Endothelial cell of umbilical vein (primary cell): ENCODE measurements around the gene TNN. TPM values are rescaled to one million over a fixed set of nuclear protein-coding genes. Genes with fewer than 3 reads are reported as not detected.

Experiments used
- BruUV-seq: library from RNA; stranded (reverse); fragments of 400-500 nt; replicated peaks from 2 replicates; lab custom pipeline; 2021; lab: Mats Ljungman, UMichigan
- CTCF ChIA-PET: fragments of 300-600, 350-600 bp; sonication (Branson Sonifier 250); formaldehyde crosslinking; loops from one replicate; lab custom pipeline; 2021; ENCODE audit warnings: antibody characterized with exemption, inconsistent platforms; lab: Charles Lee
- POLR2A ChIA-PET: fragments of 300-600, 350-600 bp; sonication (Branson Sonifier 250); formaldehyde crosslinking; loops from one replicate; lab custom pipeline; 2021; ENCODE audit warnings: antibody characterized with exemption, inconsistent platforms; lab: Charles Lee
- DNase-seq: peaks from one replicate; pipeline ENCODE4 v3.0.0-alpha.2; 2011; ENCODE audit warnings: low read depth, low spot score
- FAIRE-seq: peaks from 2 replicates; lab custom pipeline; 2011; peaks lifted over from hg19 to GRCh38; lab: Jason Lieb, UNC
- H2AFZ ChIP-seq: 2 replicates; pipeline ENCODE4 v1.6.0; 2012; ENCODE audit warnings: low read depth, low read length, control low read depth, inconsistent platforms
- H3K27ac ChIP-seq: 2 replicates; pipeline ENCODE4 v1.5.1; 2011; ENCODE audit warnings: low read depth, mild to moderate bottlenecking, control low read depth, low read length, moderate library complexity; ENCODE audit not compliant: insufficient read depth
- H3K27me3 ChIP-seq, 2 experiments: 2 replicates each; pipeline versions ENCODE4 v1.6.0 to v1.6.1; 2011; ENCODE audit warnings: low read length in 2 of 2, mixed read lengths in 1 of 2; ENCODE audit not compliant: control insufficient read depth in 2 of 2, insufficient read depth in 2 of 2
- H3K36me3 ChIP-seq, 2 experiments: 2 replicates in 1 of 2; 3 replicates in 1 of 2; pipeline ENCODE4 v1.5.1; 2011; ENCODE audit warnings: low read length in 2 of 2, mild to moderate bottlenecking in 1 of 2, moderate library complexity in 1 of 2; ENCODE audit not compliant: control insufficient read depth in 2 of 2, insufficient read depth in 2 of 2; ENCODE audit errors: extremely low read depth in 1 of 2
- H3K4me1 ChIP-seq: 3 replicates; pipeline ENCODE4 v1.5.1; 2011; ENCODE audit warnings: mild to moderate bottlenecking, low read length; ENCODE audit not compliant: control insufficient read depth, insufficient read depth; ENCODE audit errors: extremely low read depth
- H3K4me2 ChIP-seq: 2 replicates; pipeline ENCODE4 v1.6.1; 2011; ENCODE audit warnings: low read length, control low read depth, mixed read lengths; ENCODE audit not compliant: insufficient read depth
- H3K4me3 ChIP-seq, 3 experiments: fragments of 200-600 bp in 1 of 3; sonication (generic), shearing (Covaris generic) in 1 of 3; replicated peaks in 1 of 3; 2 replicates each; pipeline ENCODE4 v1.5.1; 2011 to 2016; ENCODE audit warnings: control low read depth in 3 of 3, low read length in 3 of 3, mild to moderate bottlenecking in 2 of 3, inconsistent platforms in 1 of 3, low read depth in 1 of 3, moderate library complexity in 1 of 3; ENCODE audit not compliant: insufficient read depth in 1 of 3
- H3K79me2 ChIP-seq: 2 replicates; pipeline ENCODE4 v1.6.0; 2012; ENCODE audit warnings: low read length, inconsistent platforms; ENCODE audit not compliant: control insufficient read depth, insufficient read depth
- H3K9ac ChIP-seq: replicated peaks from 2 replicates; pipeline ENCODE3; 2011; ENCODE audit warnings: low read length, control low read depth; ENCODE audit not compliant: insufficient read depth; ENCODE audit errors: extremely low read depth
- H3K9me1 ChIP-seq: replicated peaks from 3 replicates; pipeline ENCODE4 v1.6.0; 2011; ENCODE audit warnings: mild to moderate bottlenecking, low read length; ENCODE audit not compliant: control insufficient read depth, insufficient read depth; ENCODE audit errors: extremely low read depth
- H3K9me3 ChIP-seq: replicated peaks from 2 replicates; pipeline ENCODE4 v1.5.1; 2012; ENCODE audit warnings: low read length, inconsistent platforms; ENCODE audit not compliant: control insufficient read depth, insufficient read depth
- H4K20me1 ChIP-seq: replicated peaks from 2 replicates; pipeline ENCODE3; 2011; ENCODE audit warnings: mild to moderate bottlenecking, low read length; ENCODE audit not compliant: control insufficient read depth, insufficient read depth; ENCODE audit errors: extremely low read depth
- CTCF ChIP-seq, 2 donors: IDR thresholded peaks; 1 replicate in 1 of 2; 2 replicates in 1 of 2; pipeline ENCODE4 v1.5.1; 2011; ENCODE audit warnings: low read length in 2 of 2, mild to moderate bottlenecking in 2 of 2, moderate library complexity in 2 of 2, control low read depth in 1 of 2, inconsistent platforms in 1 of 2, low read depth in 1 of 2; ENCODE audit not compliant: insufficient read depth in 1 of 2; ENCODE audit errors: extremely low read depth in 1 of 2
- EZH2 ChIP-seq: IDR thresholded peaks from 2 replicates; pipeline ENCODE4 v1.6.1; 2012; ENCODE audit warnings: borderline replicate concordance, low read depth, mild to moderate bottlenecking, moderate library complexity, low read length, inconsistent platforms; ENCODE audit not compliant: severe bottlenecking
- FOS ChIP-seq: IDR thresholded peaks from 2 replicates; pipeline ENCODE4 v1.6.1; 2011; ENCODE audit warnings: mild to moderate bottlenecking, low read length, moderate library complexity, borderline replicate concordance; ENCODE audit not compliant: insufficient read depth
- JUN ChIP-seq: IDR thresholded peaks from 2 replicates; pipeline ENCODE4 v1.6.1; 2011; ENCODE audit warnings: borderline replicate concordance, low read depth; ENCODE audit not compliant: insufficient read length, insufficient read depth
- MAX ChIP-seq: IDR thresholded peaks from 2 replicates; pipeline ENCODE4 v1.6.1; 2011; ENCODE audit not compliant: insufficient read depth, insufficient read length
- MYC ChIP-seq: IDR thresholded peaks from one replicate; pipeline ENCODE4 v1.6.1; 2011; ENCODE audit warnings: mild to moderate bottlenecking, low read depth, low read length
- POLR2A ChIP-seq: IDR thresholded peaks from 2 replicates; pipeline ENCODE4 v1.6.1; 2012; ENCODE audit warnings: low read depth, mild to moderate bottlenecking, control low read depth, low read length
- POLR2AphosphoS5 ChIP-seq: IDR thresholded peaks from 2 replicates; pipeline ENCODE4 v1.6.1; 2012; ENCODE audit warnings: low read depth, mild to moderate bottlenecking, control low read depth, low read length, moderate library complexity; ENCODE audit not compliant: insufficient read depth
- dilution Hi-C: fragments of 300-500 bp; cut with MboI; formaldehyde crosslinking; loops from one replicate; pipeline ENCODE4 v1.15.0; 2019; ENCODE audit warnings: low sequenced_read_pairs; ENCODE audit not compliant: extremely low pct_ligation_motif_present
- intact Hi-C: fragments of 100-400 bp; cut with micrococcal nuclease; formaldehyde crosslinking; loops from one replicate; pipeline ENCODE4 v1.10.0; 2022
- polyA plus RNA-seq, 4 experiments: library from polyadenylated mRNA; depleted of rRNA in 3 of 4; stranded (reverse) in 3 of 4; unstranded in 1 of 4; fragments of >200 nt; gene quantifications; 2 replicates each; pipeline versions ENCODE4 v1.2.1 to v1.2.3, GENCODE V29; 2011 to 2012; ENCODE audit warnings: missing spikeins in 1 of 4
- total RNA-seq: library from RNA; stranded (reverse); gene quantifications from 2 replicates; pipeline ENCODE4 v1.2.3, GENCODE V29; 2021

TNN gene
- total and polyA plus RNA-seq, 2 donors (not counting 3 experiments of a cell fraction or from before 2014, with no cell fraction given) = not detected

GRCh38 chr1:175192630-175193526, 125.2 kb downstream of the TNN start, which contains the start of gene KIAA0040:
Gene KIAA0040 (minus strand): TSS chr1:175192776. CDS start chr1:175161013, 31,763 bp downstream.
- no peaks in the 10 kb centered on the region for H4K20me1 ChIP-seq
- TF ChIP-seq EZH2 (no peak), POLR2A (no peak), MAX (no peak), POLR2AphosphoS5 (no peak), JUN (no peak), CTCF (IDR thresholded peaks at IDR 0.05; ENCODE audit: extremely low read depth in 1 of 2, insufficient read depth in 1 of 2, low read depth in 1 of 2, low read length in 2 of 2) (peak in 1 of 2 donors; percentile 24), MYC (no peak), FOS (no peak)
- DNase-seq (peak; percentile 62), FAIRE-seq (peak; percentile 72)
- POLR2A ChIA-PET = interaction anchor here (1.0 kb wide), 1 partner anchor 23 kb away, joined by 3 read pairs; no protein-coding TSS in a partner anchor
- no peaks in the 10 kb centered on the region for H3K9me3 ChIP-seq
- H3K4me1 ChIP-seq = peaks cover 20% of the 10 kb centered on the region
- no peaks in the 10 kb centered on the region for H3K36me3 ChIP-seq
- H3K9me1 ChIP-seq = no peaks in the 10 kb centered on the region
- no peaks in the 10 kb centered on the region for H3K79me2 ChIP-seq
- peak within 1 kb of the TSS; percentile 96 for H3K9ac ChIP-seq
- intact Hi-C loops (loop anchor here (1.0 to 2.0 kb wide), 6 partner anchors 8 to 322 kb away; no protein-coding TSS in a partner anchor), dilution Hi-C loops (no loop called here)
- CTCF ChIA-PET = interaction anchor here (0.8 to 3.8 kb wide), 13 partner anchors 9 to 126 kb away, joined by 3 to 16 read pairs (median 5); no protein-coding TSS in a partner anchor
- peak within 1 kb of the TSS; percentile 86 for H2AFZ ChIP-seq
- H3K4me3 ChIP-seq = peak within 1 kb of the TSS; percentile 62 to 93 (median 87)
- H3K27me3 ChIP-seq = no peaks in the 10 kb centered on the region
- peak within 1 kb of the TSS; percentile 96 for H3K4me2 ChIP-seq
- peak within 1 kb of the TSS; percentile 75 for H3K27ac ChIP-seq
- BruUV-seq = TSS peak; percentile 63
